Panc1 (cell line): ENCODE data around the gene ASTN2. TPM values are rescaled to one million over a fixed set of nuclear protein-coding genes. Genes with fewer than 3 reads are reported as not detected.

ENCODE experiments used
- ATAC-seq: fragments of 200-7000 bp; cut with Tn5 transposase; 2 replicates; pipeline ENCODE4 v1.9.1; 2020; ENCODE audit warnings: mild to moderate bottlenecking, moderate library complexity
- BruUV-seq: library from RNA; stranded (reverse); fragments of 400-500 nt; replicated peaks from 2 replicates; lab custom pipeline; 2021; lab: Mats Ljungman, UMichigan
- CTCF ChIA-PET: fragments of 300-600 bp; sonication (Branson Sonifier 250); formaldehyde crosslinking; loops from one replicate; lab custom pipeline; 2022; ENCODE audit warnings: antibody characterized with exemption; lab: Charles Lee
- POLR2A ChIA-PET: fragments of 300-600 bp; sonication (Branson Sonifier 250); formaldehyde crosslinking; loops from one replicate; lab custom pipeline; 2022; ENCODE audit warnings: antibody characterized with exemption; lab: Charles Lee
- DNase-seq: peaks from one replicate; pipeline ENCODE4 v3.0.0-alpha.2; 2010; ENCODE audit warnings: low read depth, low spot score
- H3K27ac ChIP-seq: 2 replicates; pipeline ENCODE4 v1.5.1; 2011; ENCODE audit warnings: mild to moderate bottlenecking, low read length, inconsistent platforms
- H3K27me3 ChIP-seq: fragments of 200-500 bp; sonication (Bioruptor generic); 2 replicates; pipeline ENCODE4 v1.6.0; 2014; ENCODE audit warnings: low read length, inconsistent platforms; ENCODE audit not compliant: control insufficient read depth, insufficient read depth
- H3K36me3 ChIP-seq: fragments of 200-500 bp; sonication (Bioruptor generic); 2 replicates; pipeline ENCODE4 v1.5.1; 2014; ENCODE audit warnings: inconsistent platforms, mild to moderate bottlenecking, low read length, moderate library complexity; ENCODE audit not compliant: control insufficient read depth, insufficient read depth
- H3K4me1 ChIP-seq: 2 replicates; pipeline ENCODE4 v1.5.1; 2011; ENCODE audit warnings: inconsistent platforms, mild to moderate bottlenecking, low read length, moderate library complexity; ENCODE audit not compliant: control insufficient read depth, insufficient read depth
- H3K4me3 ChIP-seq, 2 experiments: 2 replicates each; pipeline ENCODE4 v1.5.1; 2011 to 2012; ENCODE audit warnings: low read depth in 2 of 2, low read length in 2 of 2, mild to moderate bottlenecking in 2 of 2, inconsistent platforms in 1 of 2, moderate library complexity in 1 of 2
- H3K9me3 ChIP-seq: fragments of 200-500 bp; sonication (Bioruptor generic); 2 replicates; pipeline ENCODE4 v1.5.1; 2014; ENCODE audit warnings: low read depth, mild to moderate bottlenecking, inconsistent platforms, low read length, moderate library complexity; ENCODE audit not compliant: control insufficient read depth, insufficient read depth
- POLR2AphosphoS5 ChIP-seq: IDR thresholded peaks from 2 replicates; pipeline ENCODE4 v1.6.1; 2012; ENCODE audit warnings: mild to moderate bottlenecking, low read depth, low read length, moderate library complexity
- SIN3A ChIP-seq: IDR thresholded peaks from 2 replicates; pipeline ENCODE4 v1.6.1; 2012; ENCODE audit warnings: low read depth, mild to moderate bottlenecking, low read length, moderate library complexity, borderline replicate concordance; ENCODE audit not compliant: insufficient read depth
- TCF7L2 ChIP-seq: IDR thresholded peaks from 2 replicates; pipeline ENCODE4 v1.6.1; 2011; ENCODE audit warnings: mild to moderate bottlenecking, low read depth, low read length, inconsistent platforms
- in situ Hi-C: cut with HindIII; loops from 2 replicates; pipeline ENCODE4 v1.10.0; 2016; ENCODE audit warnings: low sequenced_read_pairs, low pct_unique_long_range_greater_than_20kb
- intact Hi-C: fragments of 100-400 bp; cut with micrococcal nuclease; formaldehyde crosslinking; loops from one replicate; pipeline ENCODE4 v1.10.0; 2022; ENCODE audit not compliant: unreplicated experiment
- total RNA-seq: library from RNA; stranded (reverse); gene quantifications from one replicate; pipeline ENCODE4 v1.2.1, GENCODE V29; 2021; ENCODE audit not compliant: unreplicated experiment
- TF ChIP-seq, protein P1 (sequence below), 2 experiments: IDR thresholded peaks; 2 replicates each; pipeline ENCODE4 v1.6.1; 2011 to 2012; ENCODE audit warnings: low read depth in 2 of 2, control low read depth in 1 of 2, low read length in 1 of 2, mild to moderate bottlenecking in 1 of 2, moderate library complexity in 1 of 2; ENCODE audit not compliant: insufficient read depth in 1 of 2
- TF ChIP-seq, protein P2 (sequence below): fragments of 450-650 bp; IDR thresholded peaks from 2 replicates; pipeline ENCODE4 v1.5.1; 2017; ENCODE audit warnings: mild to moderate bottlenecking

The ASTN2 gene
- total RNA-seq, 1 experiment from 2014 or later = 3.9 TPM

DNA sequence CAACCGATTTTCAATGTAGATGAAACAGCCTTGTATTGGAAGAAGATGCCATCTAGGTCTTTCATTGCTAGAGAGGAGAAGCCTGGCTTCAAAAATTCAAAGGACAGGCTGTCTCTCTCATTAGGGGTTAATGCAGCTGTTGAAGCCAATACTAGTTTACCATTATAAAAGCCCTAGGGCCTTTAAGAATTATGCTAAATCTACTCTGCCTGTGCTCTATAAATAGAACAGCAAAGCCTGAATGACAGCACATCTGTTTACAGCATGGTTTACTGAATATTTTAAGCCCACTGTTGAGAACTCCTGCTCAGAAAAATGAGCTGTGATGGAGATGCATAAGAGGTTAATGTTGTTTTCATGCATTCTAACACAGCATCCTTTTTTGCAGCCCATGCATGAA, 539.3 kb downstream of the ASTN2 start:
- TF ChIP-seq, protein P1, sequence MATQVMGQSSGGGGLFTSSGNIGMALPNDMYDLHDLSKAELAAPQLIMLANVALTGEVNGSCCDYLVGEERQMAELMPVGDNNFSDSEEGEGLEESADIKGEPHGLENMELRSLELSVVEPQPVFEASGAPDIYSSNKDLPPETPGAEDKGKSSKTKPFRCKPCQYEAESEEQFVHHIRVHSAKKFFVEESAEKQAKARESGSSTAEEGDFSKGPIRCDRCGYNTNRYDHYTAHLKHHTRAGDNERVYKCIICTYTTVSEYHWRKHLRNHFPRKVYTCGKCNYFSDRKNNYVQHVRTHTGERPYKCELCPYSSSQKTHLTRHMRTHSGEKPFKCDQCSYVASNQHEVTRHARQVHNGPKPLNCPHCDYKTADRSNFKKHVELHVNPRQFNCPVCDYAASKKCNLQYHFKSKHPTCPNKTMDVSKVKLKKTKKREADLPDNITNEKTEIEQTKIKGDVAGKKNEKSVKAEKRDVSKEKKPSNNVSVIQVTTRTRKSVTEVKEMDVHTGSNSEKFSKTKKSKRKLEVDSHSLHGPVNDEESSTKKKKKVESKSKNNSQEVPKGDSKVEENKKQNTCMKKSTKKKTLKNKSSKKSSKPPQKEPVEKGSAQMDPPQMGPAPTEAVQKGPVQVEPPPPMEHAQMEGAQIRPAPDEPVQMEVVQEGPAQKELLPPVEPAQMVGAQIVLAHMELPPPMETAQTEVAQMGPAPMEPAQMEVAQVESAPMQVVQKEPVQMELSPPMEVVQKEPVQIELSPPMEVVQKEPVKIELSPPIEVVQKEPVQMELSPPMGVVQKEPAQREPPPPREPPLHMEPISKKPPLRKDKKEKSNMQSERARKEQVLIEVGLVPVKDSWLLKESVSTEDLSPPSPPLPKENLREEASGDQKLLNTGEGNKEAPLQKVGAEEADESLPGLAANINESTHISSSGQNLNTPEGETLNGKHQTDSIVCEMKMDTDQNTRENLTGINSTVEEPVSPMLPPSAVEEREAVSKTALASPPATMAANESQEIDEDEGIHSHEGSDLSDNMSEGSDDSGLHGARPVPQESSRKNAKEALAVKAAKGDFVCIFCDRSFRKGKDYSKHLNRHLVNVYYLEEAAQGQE (IDR thresholded peaks at IDR 0.05; ENCODE audit: insufficient read depth in 1 of 2, low read depth in 2 of 2, low read length in 1 of 2) = no peak
- no peak for TF ChIP-seq SIN3A
- no peak for TF ChIP-seq TCF7L2
- TF ChIP-seq, protein P2, sequence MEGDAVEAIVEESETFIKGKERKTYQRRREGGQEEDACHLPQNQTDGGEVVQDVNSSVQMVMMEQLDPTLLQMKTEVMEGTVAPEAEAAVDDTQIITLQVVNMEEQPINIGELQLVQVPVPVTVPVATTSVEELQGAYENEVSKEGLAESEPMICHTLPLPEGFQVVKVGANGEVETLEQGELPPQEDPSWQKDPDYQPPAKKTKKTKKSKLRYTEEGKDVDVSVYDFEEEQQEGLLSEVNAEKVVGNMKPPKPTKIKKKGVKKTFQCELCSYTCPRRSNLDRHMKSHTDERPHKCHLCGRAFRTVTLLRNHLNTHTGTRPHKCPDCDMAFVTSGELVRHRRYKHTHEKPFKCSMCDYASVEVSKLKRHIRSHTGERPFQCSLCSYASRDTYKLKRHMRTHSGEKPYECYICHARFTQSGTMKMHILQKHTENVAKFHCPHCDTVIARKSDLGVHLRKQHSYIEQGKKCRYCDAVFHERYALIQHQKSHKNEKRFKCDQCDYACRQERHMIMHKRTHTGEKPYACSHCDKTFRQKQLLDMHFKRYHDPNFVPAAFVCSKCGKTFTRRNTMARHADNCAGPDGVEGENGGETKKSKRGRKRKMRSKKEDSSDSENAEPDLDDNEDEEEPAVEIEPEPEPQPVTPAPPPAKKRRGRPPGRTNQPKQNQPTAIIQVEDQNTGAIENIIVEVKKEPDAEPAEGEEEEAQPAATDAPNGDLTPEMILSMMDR = no peak
- ATAC-seq (no peak), DNase-seq (no peak)
- Histone ChIP-seq H3K4me1 (no peaks in the 10 kb centered on the region), H3K4me3 (no peak overlapping the region), H3K36me3 (no peaks in the 10 kb centered on the region), H3K27me3 (no peaks in the 10 kb centered on the region), H3K27ac (no peak overlapping the region), H3K9me3 (no peaks in the 10 kb centered on the region)
- intact Hi-C loops = no loop called here
- POLR2A ChIA-PET = no interaction called here
- no TSS peak for BruUV-seq
- in situ Hi-C loops = no loop called here
- CTCF ChIA-PET = no interaction called here

DNA sequence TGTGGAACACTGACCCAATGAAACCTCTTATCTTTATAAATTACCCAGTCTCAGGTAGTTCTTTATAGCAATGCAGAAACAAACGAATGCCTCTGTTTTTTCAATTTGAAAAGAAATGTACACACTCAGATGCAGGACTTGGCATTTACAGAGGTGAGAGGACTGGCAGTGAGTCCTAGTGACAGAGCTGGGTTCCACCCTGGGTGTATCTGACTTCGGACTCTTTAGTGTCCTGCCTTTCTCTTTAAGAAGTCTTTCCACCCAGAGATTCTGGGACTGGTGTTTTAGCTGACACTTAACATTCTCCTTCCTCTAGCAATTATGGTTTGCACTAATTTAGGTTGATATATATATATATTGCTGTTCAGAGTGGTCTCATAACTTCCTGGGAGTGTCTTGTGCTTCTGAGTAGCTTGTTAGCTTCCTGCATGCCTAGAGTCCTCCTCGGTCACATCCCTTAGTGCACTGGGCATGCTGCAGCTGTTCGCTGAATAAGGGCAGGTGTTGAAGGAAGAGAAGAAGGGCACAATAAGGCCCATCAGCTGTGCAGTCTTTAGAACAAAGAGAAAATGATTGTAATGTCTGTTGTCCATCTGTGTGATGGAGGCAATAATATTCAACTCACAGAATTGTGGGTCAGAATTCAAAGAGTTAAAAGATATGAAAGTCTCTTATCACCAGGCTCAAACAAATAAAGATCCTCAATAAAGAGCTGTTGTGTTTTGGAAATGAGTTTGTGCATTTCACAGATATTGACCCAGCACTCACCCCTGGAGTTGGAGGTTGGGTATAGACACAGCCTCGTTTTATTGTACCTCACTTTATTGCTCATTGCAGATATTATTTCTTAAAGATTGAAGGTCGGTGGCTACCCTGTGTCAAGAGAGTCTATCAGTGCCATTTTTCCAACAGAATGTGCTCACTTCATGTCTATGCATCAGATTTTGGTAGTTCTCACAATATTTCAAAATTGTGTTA, 540.6 kb downstream of the ASTN2 start:
- TF ChIP-seq TCF7L2 (no peak), SIN3A (no peak), POLR2AphosphoS5 (no peak)
- TF ChIP-seq, protein P2 = no peak
- TF ChIP-seq, protein P1 (IDR thresholded peaks at IDR 0.05; ENCODE audit: insufficient read depth in 1 of 2, low read depth in 2 of 2, low read length in 1 of 2) = no peak
- in situ Hi-C loops = no loop called here
- no TSS peak for BruUV-seq
- intact Hi-C loops = no loop called here
- Histone ChIP-seq H3K27ac (no peak overlapping the region), H3K4me1 (no peaks in the 10 kb centered on the region), H3K27me3 (no peaks in the 10 kb centered on the region), H3K9me3 (no peaks in the 10 kb centered on the region), H3K4me3 (no peak overlapping the region), H3K36me3 (no peaks in the 10 kb centered on the region)
- ATAC-seq (no peak), DNase-seq (no peak)
- POLR2A ChIA-PET = no interaction called here
- CTCF ChIA-PET = no interaction called here
